GM19351 (cell line): Measurements from ENCODE around the gene ZNF280C.

Source experiments
- ATAC-seq: cut with Tn5 transposase; IDR thresholded peaks from one replicate; pipeline ENCODE4 v1.9.1; 2021; ENCODE audit warnings: mild to moderate bottlenecking, moderate library complexity; ENCODE audit not compliant: unreplicated experiment

The ZNF280C gene

GRCh38 chrX:130179170-130179569 is 89.5 kb downstream of the ZNF280C start:
- no peak for ATAC-seq

GRCh38 chrX:130176942-130177341 is 91.8 kb downstream of the ZNF280C start:
- no peak for ATAC-seq

GRCh38 chrX:130176354-130176776 is 92.3 kb downstream of the ZNF280C start:
- peak; percentile 70 for ATAC-seq

- no peak for ATAC-seq
Measured at GRCh38 chrX:130174937-130175336, 93.8 kb downstream of the ZNF280C start.

- ATAC-seq, result no peak
Measured at GRCh38 chrX:130174045-130174704, 94.5 kb downstream of the ZNF280C start.

GRCh38 chrX:130173190-130173895 is 95.4 kb downstream of the ZNF280C start:
- peak; percentile 47 for ATAC-seq

GRCh38 chrX:130172127-130172845 is 96.4 kb downstream of the ZNF280C start:
- no peak for ATAC-seq

- ATAC-seq, result peak; percentile 23
Measured at GRCh38 chrX:130171446-130172126, 97.1 kb downstream of the ZNF280C start, which contains the start of gene RAB33A. RAB33A (plus strand) TSS chrX:130171962; CDS start chrX:130172063, 101 bp downstream.

- peak; percentile 74 for ATAC-seq
Measured at GRCh38 chrX:130170752-130171445, 97.8 kb downstream of the ZNF280C start.

- no peak for ATAC-seq
Measured at GRCh38 chrX:130167040-130167439, 101.7 kb downstream of the ZNF280C start.

GRCh38 chrX:130166503-130166777 is 102.3 kb downstream of the ZNF280C start:
- no peak for ATAC-seq

- peak; percentile 90 for ATAC-seq
Measured at GRCh38 chrX:130165703-130166502, 102.8 kb downstream of the ZNF280C start, which contains the start of gene AIFM1. AIFM1 (minus strand) TSS chrX:130165841; CDS start chrX:130165656, 185 bp downstream.

- ATAC-seq, result no peak
Measured at GRCh38 chrX:130165181-130165702, 103.5 kb downstream of the ZNF280C start.

GRCh38 chrX:130163398-130163797 is 105.3 kb downstream of the ZNF280C start:
- no peak for ATAC-seq

- ATAC-seq, result no peak
Measured at GRCh38 chrX:130162094-130162735, 106.5 kb downstream of the ZNF280C start.

- ATAC-seq, result no peak
Measured at GRCh38 chrX:130159776-130160175, 108.9 kb downstream of the ZNF280C start.

- no peak for ATAC-seq
Measured at GRCh38 chrX:130158311-130158710, 110.4 kb downstream of the ZNF280C start.

- ATAC-seq, result no peak
Measured at GRCh38 chrX:130155564-130155963, 113.1 kb downstream of the ZNF280C start.
